Jurkat, Clone E6-1 (cell line): Measurements from ENCODE around the gene SPRYD4. TPM values are rescaled to one million over a fixed set of nuclear protein-coding genes. Genes with fewer than 3 reads are reported as not detected.
"Not testable (repeated sequence)": the region's sequence is repeated elsewhere in the genome, so short reads cannot be mapped to it uniquely, and the experiment has no call there.

Experiments used
- DNase-seq: peaks from one replicate; pipeline ENCODE4 v3.0.0-alpha.2; 2011; ENCODE audit warnings: low read depth, low spot score
- H3K4me3 ChIP-seq: 2 replicates; pipeline ENCODE4 v1.5.1; 2011; ENCODE audit warnings: mild to moderate bottlenecking, low read length, control low read depth, moderate library complexity
- polyA plus RNA-seq: library from polyadenylated mRNA; unstranded; fragments of >200 nt; gene quantifications from one replicate; pipeline ENCODE4 v1.2.1, GENCODE V29; 2012; ENCODE audit warnings: missing spikeins; ENCODE audit not compliant: insufficient read length, insufficient read depth

Gene SPRYD4
- polyA plus RNA-seq = 2.2 TPM

- peak within 1 kb of the TSS; percentile 98 for H3K4me3 ChIP-seq
- DNase-seq = peak; percentile 92
Measured at GRCh38 chr12:56468216-56469006, at the start of gene SPRYD4. TSS of gene SPRYD4 (plus strand) at chr12:56468578. CDS start at chr12:56468592, 14 bp downstream.

GRCh38 chr12:56420411-56420810 is 48.0 kb upstream of the SPRYD4 start:
- no peak for DNase-seq
- H3K4me3 ChIP-seq = no peak overlapping the region

GRCh38 chr12:56425193-56425592 is 43.2 kb upstream of the SPRYD4 start:
- peak; percentile 60 for DNase-seq
- no peak overlapping the region for H3K4me3 ChIP-seq

- DNase-seq = no peak
- no peak overlapping the region for H3K4me3 ChIP-seq
Measured at GRCh38 chr12:56425940-56426438, 42.4 kb upstream of the SPRYD4 start.

GRCh38 chr12:56431288-56431687 is 37.1 kb upstream of the SPRYD4 start:
- no peak for DNase-seq
- H3K4me3 ChIP-seq = no peak overlapping the region

- H3K4me3 ChIP-seq = no peak overlapping the region
- no peak for DNase-seq
Measured at GRCh38 chr12:56431850-56432249, 36.5 kb upstream of the SPRYD4 start.

- no peak overlapping the region for H3K4me3 ChIP-seq
- no peak for DNase-seq
Measured at GRCh38 chr12:56434828-56435227, 33.5 kb upstream of the SPRYD4 start.

GRCh38 chr12:56437430-56438176 is 30.8 kb upstream of the SPRYD4 start:
- H3K4me3 ChIP-seq = no peak overlapping the region
- no peak for DNase-seq

- not testable (repeated sequence) for H3K4me3 ChIP-seq, DNase-seq
Measured at GRCh38 chr12:56443208-56443607, 25.2 kb upstream of the SPRYD4 start.

GRCh38 chr12:56448860-56449621 is 19.3 kb upstream of the SPRYD4 start, which contains the start of gene TIMELESS:
TSS of gene TIMELESS (minus strand) at chr12:56449426. CDS start at chr12:56434170, 15,256 bp downstream.
- peak within 1 kb of the TSS; percentile 68 for H3K4me3 ChIP-seq
- peak; percentile 84 for DNase-seq

- no peak for DNase-seq
- H3K4me3 ChIP-seq = peak overlapping the region; percentile 68
Measured at GRCh38 chr12:56449622-56449984, 18.8 kb upstream of the SPRYD4 start.

- H3K4me3 ChIP-seq = no peak overlapping the region
- no peak for DNase-seq
Measured at GRCh38 chr12:56450241-56450640, 18.1 kb upstream of the SPRYD4 start.

GRCh38 chr12:56451147-56451546 is 17.2 kb upstream of the SPRYD4 start:
- no peak overlapping the region for H3K4me3 ChIP-seq

GRCh38 chr12:56454557-56454956 is 13.8 kb upstream of the SPRYD4 start, which contains the start of gene MIP:
TSS of gene MIP (minus strand) at chr12:56454657. CDS start at chr12:56454613, 44 bp downstream.
- no peak within 1 kb of the TSS for H3K4me3 ChIP-seq
- no peak for DNase-seq

More at GRCh38 chr12:56451147-56451546, 17.2 kb upstream of the SPRYD4 start:
- no peak for DNase-seq

- DNase-seq = no peak
- H3K4me3 ChIP-seq = no peak overlapping the region
Measured at GRCh38 chr12:56457817-56458216, 10.6 kb upstream of the SPRYD4 start.

- no peak for DNase-seq
- no peak overlapping the region for H3K4me3 ChIP-seq
Measured at GRCh38 chr12:56461235-56462159, 6.9 kb upstream of the SPRYD4 start.

GRCh38 chr12:56462565-56462964 is 5.8 kb upstream of the SPRYD4 start:
- H3K4me3 ChIP-seq = no peak overlapping the region
- DNase-seq = no peak
